Gastrocnemius medialis (tissue), 4 donors: Measurements from ENCODE around the gene IFT88. TPM values are rescaled to one million over a fixed set of nuclear protein-coding genes. Genes with fewer than 3 reads are reported as not detected.

Experiments used
- ATAC-seq, 2 donors: fragments of 150-250 bp; one replicate each; pipeline ENCODE4 v1.9.1; 2016
- DNase-seq, 2 donors: peaks; one replicate each; pipeline ENCODE4 v3.0.0-alpha.2; 2019
- H3K27ac ChIP-seq, 4 donors: fragments of 200-600 bp; sonication (generic); 1 replicate in 1 of 4; 2 replicates in 3 of 4; pipeline ENCODE4 v1.5.1; 2016 to 2018; ENCODE audit warnings: mild to moderate bottlenecking in 2 of 4, moderate library complexity in 1 of 4
- H3K27me3 ChIP-seq, 3 donors: fragments of 200-600 bp; sonication (generic) in 2 of 3; 1 replicate in 1 of 3; 2 replicates in 2 of 3; pipeline versions ENCODE4 v1.5.1 to v1.6.0; 2016 to 2019; ENCODE audit warnings: mild to moderate bottlenecking in 1 of 3, moderate library complexity in 1 of 3
- H3K36me3 ChIP-seq, 2 donors: fragments of 200-600 bp; sonication (generic) in 1 of 2; one replicate each; pipeline ENCODE4 v1.5.1; 2017 to 2018
- H3K4me1 ChIP-seq, 2 donors: fragments of 200-600 bp; sonication (generic) in 1 of 2; one replicate each; pipeline ENCODE4 v1.5.1; 2016 to 2017; ENCODE audit warnings: mild to moderate bottlenecking in 2 of 2
- H3K4me3 ChIP-seq, 4 donors: fragments of 200-600 bp; sonication (generic) in 3 of 4; 1 replicate in 1 of 4; 2 replicates in 3 of 4; pipeline ENCODE4 v1.5.1; 2016 to 2019; ENCODE audit warnings: mild to moderate bottlenecking in 2 of 4
- H3K9me3 ChIP-seq, 3 donors: fragments of 200-600 bp; sonication (generic) in 2 of 3; 1 replicate in 1 of 3; 2 replicates in 2 of 3; pipeline ENCODE4 v1.5.1; 2016 to 2019
- CTCF ChIP-seq, 5 experiments: fragments of 450-650 bp in 3 of 5; fragments of 200-600 bp in 2 of 5; sonication (generic) in 2 of 5; IDR thresholded peaks in 4 of 5; conservative IDR thresholded peaks in 1 of 5; 1 replicate in 4 of 5; 2 replicates in 1 of 5; pipeline ENCODE4 v1.5.1; 2016 to 2019; ENCODE audit warnings: antibody characterized with exemption in 5 of 5, mild to moderate bottlenecking in 3 of 5, moderate library complexity in 3 of 5
- POLR2A ChIP-seq, 2 donors: fragments of 450-650 bp; IDR thresholded peaks; one replicate each; pipeline ENCODE4 v1.6.1; 2017; ENCODE audit warnings: antibody characterized with exemption in 2 of 2, mild to moderate bottlenecking in 2 of 2, moderate library complexity in 2 of 2
- in situ Hi-C, 4 donors: fragments of 200-750 bp; cut with MboI; loops; one replicate each; pipeline versions ENCODE4 v1.15.0 to v1.8.0; 2017; ENCODE audit warnings: low sequenced_read_pairs in 4 of 4
- intact Hi-C: fragments of 100-400 bp; cut with DNase I; formaldehyde crosslinking; loops from one replicate; pipeline ENCODE4 v1.15.1; 2023; ENCODE audit warnings: low total_unique reads
- total RNA-seq, 4 donors: library from RNA; depleted of rRNA; stranded (reverse); fragments of >200 nt; gene quantifications; one replicate each; pipeline versions ENCODE4 v1.1.0 to v1.2.3, GENCODE V29; 2016

IFT88 gene
- total RNA-seq, 4 donors from 2014 or later, result 3.5 to 9.4 (median 4.5) TPM

GRCh38 chr13:20658451-20659040 is 91.6 kb downstream of the IFT88 start:
- Histone ChIP-seq H3K4me1 (no peaks in the 10 kb centered on the region), H3K27ac (no peak overlapping the region), H3K27me3 (no peaks in the 10 kb centered on the region), H3K36me3 (peaks cover 0 to 7% of the 10 kb centered on the region in 2 donors), H3K9me3 (no peaks in the 10 kb centered on the region), H3K4me3 (no peak overlapping the region)
- intact Hi-C loops, result no loop called here
- in situ Hi-C loops, result loop anchor here in 1 of 4 donors (25.0 kb wide), 1 partner anchor 171 kb away; no protein-coding TSS in a partner anchor
- ATAC-seq (peak in 1 of 2 donors; percentile 39), DNase-seq (no peak)
- TF ChIP-seq CTCF (IDR thresholded peaks at IDR 0.05 in 4 of 5, conservative IDR thresholded peaks at IDR 0.05 in 1 of 5) (no peak), POLR2A (IDR thresholded peaks at IDR 0.05) (no peak)

- ATAC-seq, result no peak
- no peak overlapping the region for H3K27ac ChIP-seq
- H3K27me3 ChIP-seq, result no peaks in the 10 kb centered on the region
- no peak overlapping the region for H3K4me3 ChIP-seq
- in situ Hi-C loops (loop anchor here in 1 of 4 donors (25.0 kb wide), 1 partner anchor 177 kb away; no protein-coding TSS in a partner anchor), intact Hi-C loops (no loop called here)
- no peaks in the 10 kb centered on the region for H3K9me3 ChIP-seq
- DNase-seq, result no peak
- H3K4me1 ChIP-seq, result no peaks in the 10 kb centered on the region
- no peaks in the 10 kb centered on the region for H3K36me3 ChIP-seq
- TF ChIP-seq POLR2A (IDR thresholded peaks at IDR 0.05) (no peak), CTCF (IDR thresholded peaks at IDR 0.05 in 4 of 5, conservative IDR thresholded peaks at IDR 0.05 in 1 of 5) (no peak)
These were observed 97.4 kb downstream of the IFT88 start for GRCh38 chr13:20664351-20664750.

GRCh38 chr13:20666948-20667347 is 100.0 kb downstream of the IFT88 start:
- H3K9me3 ChIP-seq, result no peaks in the 10 kb centered on the region
- ATAC-seq (no peak), DNase-seq (no peak)
- no peaks in the 10 kb centered on the region for H3K27me3 ChIP-seq
- in situ Hi-C loops, result loop anchor here in 1 of 4 donors (25.0 kb wide), 1 partner anchor 180 kb away; no protein-coding TSS in a partner anchor
- intact Hi-C loops, result no loop called here
- no peak overlapping the region for H3K27ac ChIP-seq
- TF ChIP-seq POLR2A (IDR thresholded peaks at IDR 0.05) (no peak), CTCF (IDR thresholded peaks at IDR 0.05 in 4 of 5, conservative IDR thresholded peaks at IDR 0.05 in 1 of 5) (no peak)
- peaks cover 0 to under 1% of the 10 kb centered on the region in 2 donors for H3K36me3 ChIP-seq
- H3K4me3 ChIP-seq, result no peak overlapping the region
- H3K4me1 ChIP-seq, result no peaks in the 10 kb centered on the region

- DNase-seq (no peak), ATAC-seq (no peak)
- intact Hi-C loops, result no loop called here
- no peak overlapping the region for H3K4me3 ChIP-seq
- H3K27me3 ChIP-seq, result no peaks in the 10 kb centered on the region
- in situ Hi-C loops, result loop anchor here in 1 of 4 donors (25.0 kb wide), 1 partner anchor 181 kb away; no protein-coding TSS in a partner anchor
- TF ChIP-seq POLR2A (IDR thresholded peaks at IDR 0.05), result no peak
- H3K9me3 ChIP-seq, result no peaks in the 10 kb centered on the region
- no peak overlapping the region for H3K27ac ChIP-seq
- peaks cover 0 to 5% of the 10 kb centered on the region in 2 donors for H3K36me3 ChIP-seq
- no peaks in the 10 kb centered on the region for H3K4me1 ChIP-seq
These were observed 101.0 kb downstream of the IFT88 start for GRCh38 chr13:20667857-20668437.

- no peak for DNase-seq
- Histone ChIP-seq H3K27ac (no peak overlapping the region), H3K27me3 (no peaks in the 10 kb centered on the region), H3K4me3 (no peak overlapping the region), H3K9me3 (no peaks in the 10 kb centered on the region), H3K4me1 (no peaks in the 10 kb centered on the region), H3K36me3 (peaks cover 0 to 5% of the 10 kb centered on the region in 2 donors)
- in situ Hi-C loops (loop anchor here in 1 of 4 donors (25.0 kb wide), 1 partner anchor 182 kb away; no protein-coding TSS in a partner anchor), intact Hi-C loops (no loop called here)
- ATAC-seq, result no peak
- TF ChIP-seq POLR2A (IDR thresholded peaks at IDR 0.05) (no peak), CTCF (IDR thresholded peaks at IDR 0.05 in 4 of 5, conservative IDR thresholded peaks at IDR 0.05 in 1 of 5) (no peak)
These were observed 102.2 kb downstream of the IFT88 start for GRCh38 chr13:20669162-20669561.
